Endothelial cell of umbilical vein (primary cell): ENCODE results near the gene CHST14. TPM values are rescaled to one million over a fixed set of nuclear protein-coding genes. Genes with fewer than 3 reads are reported as not detected.

Source experiments
- BruUV-seq: library from RNA; stranded (reverse); fragments of 400-500 nt; replicated peaks from 2 replicates; lab custom pipeline; 2021; lab: Mats Ljungman, UMichigan
- CTCF ChIA-PET: fragments of 300-600, 350-600 bp; sonication (Branson Sonifier 250); formaldehyde crosslinking; loops from one replicate; lab custom pipeline; 2021; ENCODE audit warnings: antibody characterized with exemption, inconsistent platforms; lab: Charles Lee
- POLR2A ChIA-PET: fragments of 300-600, 350-600 bp; sonication (Branson Sonifier 250); formaldehyde crosslinking; loops from one replicate; lab custom pipeline; 2021; ENCODE audit warnings: antibody characterized with exemption, inconsistent platforms; lab: Charles Lee
- DNase-seq: peaks from one replicate; pipeline ENCODE4 v3.0.0-alpha.2; 2011; ENCODE audit warnings: low read depth, low spot score
- FAIRE-seq: peaks from 2 replicates; lab custom pipeline; 2011; peaks lifted over from hg19 to GRCh38; lab: Jason Lieb, UNC
- H2AFZ ChIP-seq: 2 replicates; pipeline ENCODE4 v1.6.0; 2012; ENCODE audit warnings: low read depth, low read length, control low read depth, inconsistent platforms
- H3K27ac ChIP-seq: 2 replicates; pipeline ENCODE4 v1.5.1; 2011; ENCODE audit warnings: low read depth, mild to moderate bottlenecking, control low read depth, low read length, moderate library complexity; ENCODE audit not compliant: insufficient read depth
- H3K27me3 ChIP-seq, 2 experiments: 2 replicates each; pipeline versions ENCODE4 v1.6.0 to v1.6.1; 2011; ENCODE audit warnings: low read length in 2 of 2, mixed read lengths in 1 of 2; ENCODE audit not compliant: control insufficient read depth in 2 of 2, insufficient read depth in 2 of 2
- H3K36me3 ChIP-seq, 2 experiments: 2 replicates in 1 of 2; 3 replicates in 1 of 2; pipeline ENCODE4 v1.5.1; 2011; ENCODE audit warnings: low read length in 2 of 2, mild to moderate bottlenecking in 1 of 2, moderate library complexity in 1 of 2; ENCODE audit not compliant: control insufficient read depth in 2 of 2, insufficient read depth in 2 of 2; ENCODE audit errors: extremely low read depth in 1 of 2
- H3K4me1 ChIP-seq: 3 replicates; pipeline ENCODE4 v1.5.1; 2011; ENCODE audit warnings: mild to moderate bottlenecking, low read length; ENCODE audit not compliant: control insufficient read depth, insufficient read depth; ENCODE audit errors: extremely low read depth
- H3K4me2 ChIP-seq: 2 replicates; pipeline ENCODE4 v1.6.1; 2011; ENCODE audit warnings: low read length, control low read depth, mixed read lengths; ENCODE audit not compliant: insufficient read depth
- H3K4me3 ChIP-seq, 3 experiments: fragments of 200-600 bp in 1 of 3; sonication (generic), shearing (Covaris generic) in 1 of 3; replicated peaks in 1 of 3; 2 replicates each; pipeline ENCODE4 v1.5.1; 2011 to 2016; ENCODE audit warnings: control low read depth in 3 of 3, low read length in 3 of 3, mild to moderate bottlenecking in 2 of 3, inconsistent platforms in 1 of 3, low read depth in 1 of 3, moderate library complexity in 1 of 3; ENCODE audit not compliant: insufficient read depth in 1 of 3
- H3K79me2 ChIP-seq: 2 replicates; pipeline ENCODE4 v1.6.0; 2012; ENCODE audit warnings: low read length, inconsistent platforms; ENCODE audit not compliant: control insufficient read depth, insufficient read depth
- H3K9ac ChIP-seq: replicated peaks from 2 replicates; pipeline ENCODE3; 2011; ENCODE audit warnings: low read length, control low read depth; ENCODE audit not compliant: insufficient read depth; ENCODE audit errors: extremely low read depth
- H3K9me1 ChIP-seq: replicated peaks from 3 replicates; pipeline ENCODE4 v1.6.0; 2011; ENCODE audit warnings: mild to moderate bottlenecking, low read length; ENCODE audit not compliant: control insufficient read depth, insufficient read depth; ENCODE audit errors: extremely low read depth
- H3K9me3 ChIP-seq: replicated peaks from 2 replicates; pipeline ENCODE4 v1.5.1; 2012; ENCODE audit warnings: low read length, inconsistent platforms; ENCODE audit not compliant: control insufficient read depth, insufficient read depth
- H4K20me1 ChIP-seq: replicated peaks from 2 replicates; pipeline ENCODE3; 2011; ENCODE audit warnings: mild to moderate bottlenecking, low read length; ENCODE audit not compliant: control insufficient read depth, insufficient read depth; ENCODE audit errors: extremely low read depth
- EZH2 ChIP-seq: IDR thresholded peaks from 2 replicates; pipeline ENCODE4 v1.6.1; 2012; ENCODE audit warnings: borderline replicate concordance, low read depth, mild to moderate bottlenecking, moderate library complexity, low read length, inconsistent platforms; ENCODE audit not compliant: severe bottlenecking
- FOS ChIP-seq: IDR thresholded peaks from 2 replicates; pipeline ENCODE4 v1.6.1; 2011; ENCODE audit warnings: mild to moderate bottlenecking, low read length, moderate library complexity, borderline replicate concordance; ENCODE audit not compliant: insufficient read depth
- GATA2 ChIP-seq: IDR thresholded peaks from 2 replicates; pipeline ENCODE4 v1.7.0; 2011; ENCODE audit warnings: low read depth, mild to moderate bottlenecking, moderate library complexity, mixed read lengths, low read length; ENCODE audit not compliant: insufficient read length, insufficient read depth
- JUN ChIP-seq: IDR thresholded peaks from 2 replicates; pipeline ENCODE4 v1.6.1; 2011; ENCODE audit warnings: borderline replicate concordance, low read depth; ENCODE audit not compliant: insufficient read length, insufficient read depth
- MYC ChIP-seq: IDR thresholded peaks from one replicate; pipeline ENCODE4 v1.6.1; 2011; ENCODE audit warnings: mild to moderate bottlenecking, low read depth, low read length
- POLR2A ChIP-seq: IDR thresholded peaks from 2 replicates; pipeline ENCODE4 v1.6.1; 2012; ENCODE audit warnings: low read depth, mild to moderate bottlenecking, control low read depth, low read length
- POLR2AphosphoS5 ChIP-seq: IDR thresholded peaks from 2 replicates; pipeline ENCODE4 v1.6.1; 2012; ENCODE audit warnings: low read depth, mild to moderate bottlenecking, control low read depth, low read length, moderate library complexity; ENCODE audit not compliant: insufficient read depth
- dilution Hi-C: fragments of 300-500 bp; cut with MboI; formaldehyde crosslinking; loops from one replicate; pipeline ENCODE4 v1.15.0; 2019; ENCODE audit warnings: low sequenced_read_pairs; ENCODE audit not compliant: extremely low pct_ligation_motif_present
- intact Hi-C: fragments of 100-400 bp; cut with micrococcal nuclease; formaldehyde crosslinking; loops from one replicate; pipeline ENCODE4 v1.10.0; 2022
- polyA plus RNA-seq, 4 experiments: library from polyadenylated mRNA; depleted of rRNA in 3 of 4; stranded (reverse) in 3 of 4; unstranded in 1 of 4; fragments of >200 nt; gene quantifications; 2 replicates each; pipeline versions ENCODE4 v1.2.1 to v1.2.3, GENCODE V29; 2011 to 2012; ENCODE audit warnings: missing spikeins in 1 of 4
- total RNA-seq: library from RNA; stranded (reverse); gene quantifications from 2 replicates; pipeline ENCODE4 v1.2.3, GENCODE V29; 2021
- TF ChIP-seq, protein P1 (sequence below): IDR thresholded peaks from 2 replicates; pipeline ENCODE4 v1.6.1; 2011; ENCODE audit not compliant: insufficient read depth, insufficient read length
- TF ChIP-seq, protein P2 (sequence below), 2 donors: IDR thresholded peaks; 1 replicate in 1 of 2; 2 replicates in 1 of 2; pipeline ENCODE4 v1.5.1; 2011; ENCODE audit warnings: low read length in 2 of 2, mild to moderate bottlenecking in 2 of 2, moderate library complexity in 2 of 2, control low read depth in 1 of 2, inconsistent platforms in 1 of 2, low read depth in 1 of 2; ENCODE audit not compliant: insufficient read depth in 1 of 2; ENCODE audit errors: extremely low read depth in 1 of 2

CHST14 gene
- total and polyA plus RNA-seq, 2 donors (not counting 3 experiments of a cell fraction or from before 2014, with no cell fraction given), result 35.1 to 49.2 TPM

DNA sequence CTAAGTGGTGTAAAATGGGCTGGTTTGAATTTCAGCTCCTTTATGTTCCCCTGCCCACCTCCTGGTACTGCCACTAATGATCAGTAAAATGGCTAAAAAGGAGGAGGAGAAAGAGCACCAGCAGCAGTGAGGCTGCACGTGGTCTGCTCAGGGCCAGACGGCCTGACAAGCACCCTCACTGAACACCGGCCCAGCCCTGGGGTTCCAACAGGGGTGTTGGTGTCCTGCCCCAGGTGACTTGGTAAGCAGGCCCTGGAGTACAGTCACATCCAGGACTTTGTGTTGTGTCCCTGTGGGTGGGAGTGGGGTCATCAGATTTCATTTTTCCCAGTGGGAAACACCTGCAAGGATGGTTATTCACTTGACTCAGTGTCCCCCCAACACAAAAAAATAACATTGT is 24.6 kb upstream of the CHST14 start:
- H3K9ac ChIP-seq, result no peak overlapping the region
- dilution Hi-C loops (no loop called here), intact Hi-C loops (no loop called here)
- no TSS peak for BruUV-seq
- H3K9me3 ChIP-seq, result no peaks in the 10 kb centered on the region
- TF ChIP-seq GATA2, result no peak
- TF ChIP-seq MYC, result no peak
- TF ChIP-seq FOS, result no peak
- TF ChIP-seq, protein P1, sequence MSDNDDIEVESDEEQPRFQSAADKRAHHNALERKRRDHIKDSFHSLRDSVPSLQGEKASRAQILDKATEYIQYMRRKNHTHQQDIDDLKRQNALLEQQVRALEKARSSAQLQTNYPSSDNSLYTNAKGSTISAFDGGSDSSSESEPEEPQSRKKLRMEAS, result no peak
- TF ChIP-seq, protein P2, sequence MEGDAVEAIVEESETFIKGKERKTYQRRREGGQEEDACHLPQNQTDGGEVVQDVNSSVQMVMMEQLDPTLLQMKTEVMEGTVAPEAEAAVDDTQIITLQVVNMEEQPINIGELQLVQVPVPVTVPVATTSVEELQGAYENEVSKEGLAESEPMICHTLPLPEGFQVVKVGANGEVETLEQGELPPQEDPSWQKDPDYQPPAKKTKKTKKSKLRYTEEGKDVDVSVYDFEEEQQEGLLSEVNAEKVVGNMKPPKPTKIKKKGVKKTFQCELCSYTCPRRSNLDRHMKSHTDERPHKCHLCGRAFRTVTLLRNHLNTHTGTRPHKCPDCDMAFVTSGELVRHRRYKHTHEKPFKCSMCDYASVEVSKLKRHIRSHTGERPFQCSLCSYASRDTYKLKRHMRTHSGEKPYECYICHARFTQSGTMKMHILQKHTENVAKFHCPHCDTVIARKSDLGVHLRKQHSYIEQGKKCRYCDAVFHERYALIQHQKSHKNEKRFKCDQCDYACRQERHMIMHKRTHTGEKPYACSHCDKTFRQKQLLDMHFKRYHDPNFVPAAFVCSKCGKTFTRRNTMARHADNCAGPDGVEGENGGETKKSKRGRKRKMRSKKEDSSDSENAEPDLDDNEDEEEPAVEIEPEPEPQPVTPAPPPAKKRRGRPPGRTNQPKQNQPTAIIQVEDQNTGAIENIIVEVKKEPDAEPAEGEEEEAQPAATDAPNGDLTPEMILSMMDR (IDR thresholded peaks at IDR 0.05; ENCODE audit: extremely low read depth in 1 of 2, insufficient read depth in 1 of 2, low read depth in 1 of 2, low read length in 2 of 2), result no peak
- TF ChIP-seq JUN, result no peak
- TF ChIP-seq POLR2AphosphoS5, result no peak
- TF ChIP-seq EZH2, result no peak
- no peak for TF ChIP-seq POLR2A
- H3K36me3 ChIP-seq, result no peaks in the 10 kb centered on the region
- no peak overlapping the region for H2AFZ ChIP-seq
- FAIRE-seq (no peak), DNase-seq (no peak)
- H3K4me3 ChIP-seq, result no peak overlapping the region
- CTCF ChIA-PET, result interaction anchor here (1.5 kb wide), 1 partner anchor 61 kb away, joined by 4 read pairs; no protein-coding TSS in a partner anchor
- no peaks in the 10 kb centered on the region for H3K4me1 ChIP-seq
- H3K27me3 ChIP-seq, result no peaks in the 10 kb centered on the region
- H3K9me1 ChIP-seq, result no peaks in the 10 kb centered on the region
- H3K27ac ChIP-seq, result no peak overlapping the region
- H4K20me1 ChIP-seq, result peaks cover 2% of the 10 kb centered on the region
- POLR2A ChIA-PET, result no interaction called here
- H3K79me2 ChIP-seq, result peaks cover 33% of the 10 kb centered on the region
- no peak overlapping the region for H3K4me2 ChIP-seq
